Measurements from ENCODE around the gene DTX3. TPM values are rescaled to one million over a fixed set of nuclear protein-coding genes. Genes with fewer than 3 reads are reported as not detected.

DTX3 gene
- total RNA-seq, 1 donor from 2014 or later = 18.3 TPM

DNA sequence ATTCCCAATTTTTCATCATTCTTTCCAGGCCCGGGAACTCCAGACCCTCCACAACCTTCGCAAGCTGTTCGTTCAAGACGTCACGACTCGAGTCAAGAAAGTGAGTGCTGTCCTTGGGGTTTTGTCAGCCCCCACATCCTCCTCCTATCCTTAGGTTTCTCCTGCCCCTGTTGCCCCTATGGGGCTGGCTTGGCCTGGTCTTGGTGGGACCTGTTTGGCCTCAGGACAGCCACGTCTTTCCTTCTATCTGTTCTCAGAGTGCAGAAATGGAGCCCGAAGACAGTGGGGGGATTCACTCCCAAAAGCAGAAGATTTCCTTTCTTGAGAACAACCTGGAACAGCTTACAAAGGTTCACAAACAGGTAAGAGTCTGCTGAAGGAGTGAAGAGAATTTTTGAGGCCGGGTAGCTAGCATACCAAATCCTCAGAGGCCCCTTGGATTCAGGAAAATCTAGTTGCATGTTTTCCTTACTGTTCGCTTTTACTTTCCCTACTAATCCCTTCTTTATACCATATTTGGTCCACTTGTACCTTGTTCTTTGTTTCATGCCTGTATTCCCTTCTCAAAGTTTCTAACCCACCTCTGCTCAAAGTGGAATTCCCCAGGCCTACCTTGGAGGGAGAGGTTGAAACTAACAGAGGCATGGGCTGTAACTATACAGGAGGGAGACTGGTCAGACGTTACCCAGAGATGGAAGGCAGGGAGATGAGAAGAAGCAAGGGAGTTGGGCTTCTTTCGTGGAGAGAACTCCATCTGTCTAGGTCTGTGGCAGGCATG, 26.5 kb upstream of the DTX3 start:
- Histone ChIP-seq H2AFZ (ENCODE audit: low read depth, low read length) (no peak overlapping the region), H3K36me3 (ENCODE audit: insufficient read depth, low read length) (no peaks in the 10 kb centered on the region), H3K4me3 (ENCODE audit: insufficient read depth, low read depth, low read length) (no peak overlapping the region), H3K9ac (ENCODE audit: low read length) (no peak overlapping the region), H3K4me2 (ENCODE audit: low read length) (no peak overlapping the region), H3K4me1 (ENCODE audit: insufficient read depth, low read length) (no peaks in the 10 kb centered on the region), H4K20me1 (ENCODE audit: insufficient read depth, low read length) (no peaks in the 10 kb centered on the region), H3K27me3 (ENCODE audit: insufficient read depth, low read length) (no peaks in the 10 kb centered on the region), H3K27ac (ENCODE audit: low read depth, low read length) (no peak overlapping the region), H3K9me3 (ENCODE audit: insufficient read depth, low read depth, low read length) (no peaks in the 10 kb centered on the region), H3K79me2 (ENCODE audit: insufficient read depth, low read length) (no peaks in the 10 kb centered on the region)
- TF ChIP-seq CTCF (IDR thresholded peaks at IDR 0.05; ENCODE audit: insufficient read depth, low read depth, low read length) = no peak
- Mint-ChIP-seq H3K27ac (ENCODE audit: unreplicated experiment) (no peak overlapping the region), H3K4me3 (ENCODE audit: unreplicated experiment) (no peak overlapping the region), H3K27me3 (ENCODE audit: low read depth, unreplicated experiment) (no peaks in the 10 kb centered on the region), H3K36me3 (ENCODE audit: low read depth, unreplicated experiment) (peaks cover 44% of the 10 kb centered on the region), H3K9me3 (ENCODE audit: unreplicated experiment) (peaks cover 11% of the 10 kb centered on the region), H3K4me1 (ENCODE audit: low read depth, unreplicated experiment) (peaks cover 11% of the 10 kb centered on the region)
- DNase-seq (ENCODE audit: low read depth) (no peak), FAIRE-seq (no peak)

DNA sequence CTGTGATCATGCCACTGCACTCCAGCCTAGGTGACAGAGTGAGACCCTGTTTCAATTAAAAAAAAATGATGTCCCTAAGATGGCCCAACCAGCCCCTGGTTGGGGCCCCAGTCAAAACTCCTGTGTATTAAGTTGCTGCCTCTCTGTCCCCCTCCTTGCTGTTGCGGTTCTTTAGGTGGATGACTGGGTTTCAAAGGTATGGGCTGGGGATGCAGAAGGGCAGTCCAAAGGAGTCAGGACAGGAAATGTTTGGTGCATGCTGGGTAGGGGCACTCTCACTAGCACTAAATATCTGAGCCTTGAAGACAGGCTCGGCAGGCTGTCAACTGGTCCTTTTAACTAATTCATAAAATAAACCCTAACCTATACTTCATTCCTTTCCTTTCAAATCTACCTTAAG, 25.6 kb upstream of the DTX3 start:
- Histone ChIP-seq H3K27ac (ENCODE audit: low read depth, low read length) (no peak overlapping the region), H3K4me2 (ENCODE audit: low read length) (no peak overlapping the region), H3K4me3 (ENCODE audit: insufficient read depth, low read depth, low read length) (no peak overlapping the region), H4K20me1 (ENCODE audit: insufficient read depth, low read length) (no peaks in the 10 kb centered on the region), H3K9me3 (ENCODE audit: insufficient read depth, low read depth, low read length) (no peaks in the 10 kb centered on the region), H3K79me2 (ENCODE audit: insufficient read depth, low read length) (no peaks in the 10 kb centered on the region), H2AFZ (ENCODE audit: low read depth, low read length) (no peak overlapping the region), H3K4me1 (ENCODE audit: insufficient read depth, low read length) (no peaks in the 10 kb centered on the region), H3K9ac (ENCODE audit: low read length) (no peak overlapping the region), H3K36me3 (ENCODE audit: insufficient read depth, low read length) (no peaks in the 10 kb centered on the region), H3K27me3 (ENCODE audit: insufficient read depth, low read length) (no peaks in the 10 kb centered on the region)
- Mint-ChIP-seq H3K36me3 (ENCODE audit: low read depth, unreplicated experiment) (peaks cover 44% of the 10 kb centered on the region), H3K4me3 (ENCODE audit: unreplicated experiment) (no peak overlapping the region), H3K9me3 (ENCODE audit: unreplicated experiment) (peaks cover 11% of the 10 kb centered on the region), H3K27ac (ENCODE audit: unreplicated experiment) (no peak overlapping the region), H3K27me3 (ENCODE audit: low read depth, unreplicated experiment) (peaks cover 2% of the 10 kb centered on the region), H3K4me1 (ENCODE audit: low read depth, unreplicated experiment) (peaks cover 11% of the 10 kb centered on the region)
- FAIRE-seq (no peak), DNase-seq (ENCODE audit: low read depth) (no peak)
- TF ChIP-seq CTCF (IDR thresholded peaks at IDR 0.05; ENCODE audit: insufficient read depth, low read depth, low read length) (no peak), EZH2 (IDR thresholded peaks at IDR 0.05; ENCODE audit: insufficient read depth, low read length) (no peak)
